Activated naive CD4-positive, alpha-beta T cell (primary cell): ENCODE measurements around the gene FNDC3A.
"Not testable (repeated sequence)": the region's sequence is repeated elsewhere in the genome, so short reads cannot be mapped to it uniquely, and the experiment has no call there.

Source experiments
- DNase-seq, 4 experiments: peaks; one replicate each; lab custom pipeline; 2025; lab: John Stamatoyannopoulos, UW

FNDC3A gene

GRCh38 chr13:49044836-49045235 lies 69.1 kb downstream of the FNDC3A start:
- no peak for DNase-seq

DNA sequence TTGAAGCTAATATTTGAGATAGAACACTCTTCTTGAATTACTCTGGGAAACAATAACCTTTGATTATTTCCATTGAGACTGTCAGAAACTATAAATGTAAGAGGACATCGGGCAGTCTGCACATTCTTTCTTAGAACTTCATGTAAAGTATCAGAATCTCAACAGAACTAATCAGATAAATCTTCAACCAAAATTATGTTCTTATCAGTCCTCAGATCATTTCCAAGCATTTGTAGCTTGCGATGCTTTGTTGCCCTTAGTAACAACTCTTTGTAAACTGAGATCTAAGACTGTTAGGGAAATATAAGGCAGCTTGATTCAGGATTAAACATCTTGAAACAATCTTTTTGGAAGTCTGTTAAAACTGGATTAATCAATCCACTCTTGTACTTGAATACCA lies 70.3 kb downstream of the FNDC3A start:
- no peak for DNase-seq

DNA sequence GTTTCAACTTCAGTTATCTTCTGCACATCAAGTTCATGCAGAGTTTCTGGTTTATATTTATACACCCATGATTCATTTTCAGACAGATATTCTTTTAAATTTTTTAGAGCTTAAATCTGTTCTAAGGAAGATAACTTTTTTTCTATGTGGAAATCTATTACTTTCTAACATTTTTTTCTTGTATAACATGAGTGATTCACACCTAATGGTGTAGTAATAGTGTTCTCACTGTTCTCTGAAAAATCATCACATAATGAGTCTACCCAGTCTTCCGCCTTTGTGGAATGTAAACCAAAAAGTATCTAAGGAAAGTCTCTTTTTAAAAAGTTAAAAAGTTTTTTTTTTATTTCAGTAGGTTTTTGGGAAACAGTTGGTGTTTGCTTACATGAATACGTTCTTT lies 70.8 kb downstream of the FNDC3A start:
- no peak for DNase-seq

- no peak for DNase-seq
These were observed 77.1 kb downstream of the FNDC3A start for GRCh38 chr13:49052813-49053212.

DNA sequence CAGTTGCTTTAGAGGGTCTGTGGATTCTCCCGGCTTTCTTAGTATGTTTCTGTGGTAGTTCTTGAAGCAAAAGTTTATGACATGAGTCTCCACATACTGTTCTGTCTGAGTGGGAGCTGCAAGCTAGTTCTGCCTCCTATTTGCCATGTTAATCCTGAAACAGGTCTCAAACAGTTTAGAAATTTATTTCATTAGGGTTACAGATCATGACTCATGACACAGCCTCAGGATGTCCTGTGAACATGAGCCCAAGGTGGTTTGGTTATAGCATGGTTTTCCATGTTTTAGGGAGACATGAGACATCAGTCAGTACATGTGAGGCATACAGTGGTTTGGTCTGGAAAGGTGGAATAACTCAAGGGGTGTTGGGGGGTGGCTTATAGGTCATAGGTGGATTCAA lies 77.5 kb downstream of the FNDC3A start:
- DNase-seq, result no peak

DNA sequence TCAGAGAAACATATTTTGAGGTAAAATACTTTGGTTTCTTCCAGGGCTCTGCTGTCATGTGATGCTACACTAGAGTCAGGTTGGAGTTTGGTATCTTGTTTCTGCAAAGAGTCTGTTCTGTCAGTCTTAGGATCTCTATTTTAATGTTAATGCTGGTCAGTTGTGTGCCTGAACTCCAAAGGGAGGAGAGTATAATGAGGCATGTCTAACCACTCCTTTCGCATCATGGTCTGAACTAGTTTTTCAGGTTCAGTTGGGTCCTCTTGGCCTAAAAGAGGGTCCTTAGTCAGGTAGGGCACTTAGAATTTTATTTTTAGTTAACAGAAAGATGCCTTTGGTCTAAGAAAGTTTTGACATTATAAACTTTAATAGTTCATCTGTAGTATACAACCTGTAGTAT lies 78.2 kb downstream of the FNDC3A start:
- no peak for DNase-seq

DNA sequence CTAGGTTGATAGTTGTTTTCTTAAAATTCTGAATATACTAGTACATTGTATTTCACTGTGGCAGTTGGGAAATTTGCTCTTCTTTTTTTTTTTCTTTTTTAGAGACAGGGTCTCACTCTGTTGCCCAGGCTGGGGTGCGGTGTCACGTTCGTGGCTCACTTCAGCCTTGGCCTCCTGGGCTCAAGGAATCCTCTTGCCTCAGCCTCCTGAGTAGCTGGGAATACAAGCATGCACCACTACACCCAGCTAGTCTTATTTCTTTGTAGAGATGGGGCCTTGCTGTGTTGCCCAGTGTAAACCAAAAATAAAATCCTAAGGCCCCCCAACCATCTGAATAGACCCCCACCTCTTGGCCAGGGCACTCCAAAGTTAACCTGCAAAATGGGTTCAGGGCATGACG lies 79.3 kb downstream of the FNDC3A start:
- DNase-seq, result no peak

- DNase-seq, result no peak
These were observed 81.5 kb downstream of the FNDC3A start for GRCh38 chr13:49057176-49057575.

DNA sequence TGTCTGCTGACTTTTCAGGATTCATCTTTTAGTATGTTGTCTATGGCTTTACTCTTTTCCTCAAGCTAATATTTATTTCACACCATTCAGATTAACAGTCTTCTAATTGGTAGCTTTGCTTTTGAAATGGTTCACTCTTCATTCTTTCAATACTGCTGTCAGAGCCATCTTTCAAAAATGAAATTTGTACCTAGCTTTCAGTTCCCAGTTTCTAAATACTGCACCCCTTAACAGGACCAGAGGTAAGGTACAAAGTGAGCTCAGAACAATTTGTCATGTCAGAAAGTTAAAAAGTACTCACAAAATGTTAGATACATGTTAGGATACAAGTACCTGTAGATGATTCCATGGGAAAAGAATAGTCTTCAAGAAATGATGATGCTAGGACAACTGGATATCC lies 83.0 kb downstream of the FNDC3A start:
- no peak for DNase-seq

DNA sequence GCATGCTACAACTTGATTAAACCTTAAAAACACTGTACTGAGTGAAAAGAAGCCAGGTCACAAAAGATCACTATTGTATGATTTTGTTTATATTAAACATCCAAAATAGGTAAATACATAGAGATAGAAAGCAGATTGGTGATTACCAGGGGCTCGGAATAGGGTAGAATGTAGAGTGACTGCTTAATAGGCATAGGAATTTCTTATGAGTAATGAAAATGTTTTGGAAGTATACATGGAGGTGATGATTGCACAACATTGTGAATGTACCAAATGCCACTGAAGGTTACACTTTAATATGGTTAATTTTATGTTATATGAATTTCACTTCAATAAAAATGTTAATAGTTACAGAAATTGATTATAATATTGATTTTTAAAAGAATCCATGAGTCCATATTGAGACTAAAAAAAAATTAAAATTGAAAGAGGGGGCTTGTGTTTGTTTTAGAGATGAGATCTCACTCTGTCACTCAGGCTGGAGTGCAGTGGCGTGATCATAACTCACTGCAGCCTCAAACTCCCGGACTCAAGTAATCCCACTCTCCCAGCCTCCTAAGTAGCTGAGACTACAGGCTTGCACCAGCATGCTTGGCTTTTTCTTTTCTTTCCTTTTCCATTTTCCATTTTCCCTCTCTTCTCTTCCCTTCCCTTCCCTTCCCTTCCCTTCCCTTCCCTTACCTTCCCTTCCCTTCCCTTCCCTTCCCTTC lies 85.1 kb downstream of the FNDC3A start:
- no peak for DNase-seq

- DNase-seq, result not testable (repeated sequence)
These were observed 85.7 kb downstream of the FNDC3A start for GRCh38 chr13:49061388-49061752.

DNA sequence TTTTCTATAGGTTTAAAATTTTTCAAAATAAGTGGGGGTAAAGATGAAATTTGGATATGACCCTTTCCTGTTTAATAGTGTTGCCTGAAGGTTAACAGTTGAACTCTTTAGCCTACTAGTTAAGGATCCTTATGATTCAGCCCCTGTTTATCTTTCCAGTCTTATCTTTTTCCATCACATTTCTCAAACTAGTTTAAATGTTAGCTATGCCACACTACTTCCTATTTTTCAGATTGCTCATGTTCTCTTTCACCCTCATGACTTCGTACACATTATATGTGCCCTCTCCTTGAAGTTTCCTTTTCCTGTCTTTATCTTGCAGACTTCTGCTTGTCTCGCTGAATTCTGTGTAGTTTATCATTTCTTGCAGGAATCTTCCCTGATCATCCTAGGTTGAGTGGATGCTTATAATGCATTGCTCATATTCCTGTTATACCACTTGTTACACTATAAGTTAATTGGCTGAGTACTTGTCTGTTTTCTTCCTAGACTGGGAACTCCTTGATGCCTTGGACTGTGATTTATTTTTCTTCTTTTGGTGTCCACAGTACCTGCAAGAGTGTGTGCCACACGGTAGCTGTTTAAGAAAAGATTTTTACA lies 86.7 kb downstream of the FNDC3A start:
- no peak for DNase-seq

DNA sequence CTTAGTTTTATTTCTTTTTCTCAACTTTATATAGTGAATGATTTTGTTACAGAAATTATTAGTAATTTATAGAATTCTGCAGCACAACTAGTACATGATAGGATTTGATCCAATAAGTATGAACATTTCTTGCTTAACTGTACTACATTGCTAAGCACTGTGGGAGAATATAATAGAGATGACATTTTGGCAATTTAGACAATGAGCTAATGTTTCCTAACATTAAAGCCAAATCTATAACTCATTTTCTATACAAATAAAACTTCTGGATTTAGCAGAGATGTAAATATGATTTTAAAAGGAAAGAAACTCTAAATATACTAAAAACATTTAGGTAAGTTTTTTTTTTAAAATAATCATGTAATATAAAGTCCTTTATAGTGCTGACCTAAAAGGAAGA lies 87.3 kb downstream of the FNDC3A start:
- no peak for DNase-seq

DNA sequence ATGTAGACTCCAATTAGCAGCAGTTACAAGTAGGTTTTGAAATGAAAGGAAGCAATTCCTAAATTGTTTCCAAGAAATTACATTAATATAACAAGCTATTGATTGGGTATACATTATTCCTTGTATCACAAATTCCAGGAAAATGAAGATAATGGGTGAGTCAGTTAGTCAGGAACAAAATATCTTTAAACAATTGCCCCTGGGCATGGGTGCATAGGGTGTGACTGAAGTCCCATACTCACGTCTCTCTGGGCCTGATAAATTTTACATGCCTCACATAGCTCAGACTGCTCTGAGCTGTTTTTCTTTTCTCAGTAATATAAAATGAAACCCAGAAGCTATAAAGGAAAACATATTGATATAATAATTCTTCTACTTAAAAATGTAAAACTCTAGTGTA lies 87.8 kb downstream of the FNDC3A start:
- no peak for DNase-seq

DNA sequence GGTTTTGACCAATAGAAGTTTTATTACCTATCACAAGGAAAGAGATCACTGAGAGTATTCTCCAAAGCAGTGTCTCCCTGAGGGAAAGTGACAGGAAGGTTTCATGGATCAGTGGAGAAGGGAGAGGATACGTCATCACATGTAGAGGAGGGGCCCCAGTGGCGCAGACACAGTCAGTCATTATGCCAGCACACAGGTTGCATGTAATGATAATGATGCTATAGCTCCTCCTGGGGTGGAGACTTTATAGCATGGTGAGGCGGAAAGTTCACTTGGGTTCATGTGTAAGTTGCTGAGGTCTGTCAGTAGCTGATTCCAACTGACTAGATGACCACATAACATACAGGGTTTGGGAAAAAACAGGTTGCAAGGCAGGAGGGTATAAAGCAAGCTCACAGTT lies 88.8 kb downstream of the FNDC3A start:
- DNase-seq, result no peak

GRCh38 chr13:49066856-49067255 lies 91.1 kb downstream of the FNDC3A start:
- DNase-seq, result no peak

- not testable (repeated sequence) for DNase-seq
These were observed 92.8 kb downstream of the FNDC3A start for GRCh38 chr13:49068498-49068897.

DNA sequence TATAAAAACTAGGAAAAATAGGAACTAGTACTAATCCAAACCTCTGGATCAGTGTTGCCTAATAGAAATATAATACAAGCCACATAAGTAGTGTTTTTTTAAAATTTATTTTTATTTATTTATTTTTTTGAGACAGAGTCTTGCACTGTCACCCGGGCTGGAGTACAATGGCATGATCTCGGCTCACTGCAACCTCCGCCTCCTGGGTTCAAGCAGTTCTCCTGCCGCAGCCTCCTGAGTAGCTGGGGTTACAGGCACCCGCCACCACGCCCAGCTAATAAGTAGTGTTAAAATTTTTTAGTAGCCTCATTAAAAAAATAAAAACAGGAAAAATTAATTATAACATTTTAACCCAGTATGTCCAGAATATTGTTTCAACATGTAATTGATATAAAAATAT lies 94.3 kb downstream of the FNDC3A start:
- not testable (repeated sequence) for DNase-seq

DNA sequence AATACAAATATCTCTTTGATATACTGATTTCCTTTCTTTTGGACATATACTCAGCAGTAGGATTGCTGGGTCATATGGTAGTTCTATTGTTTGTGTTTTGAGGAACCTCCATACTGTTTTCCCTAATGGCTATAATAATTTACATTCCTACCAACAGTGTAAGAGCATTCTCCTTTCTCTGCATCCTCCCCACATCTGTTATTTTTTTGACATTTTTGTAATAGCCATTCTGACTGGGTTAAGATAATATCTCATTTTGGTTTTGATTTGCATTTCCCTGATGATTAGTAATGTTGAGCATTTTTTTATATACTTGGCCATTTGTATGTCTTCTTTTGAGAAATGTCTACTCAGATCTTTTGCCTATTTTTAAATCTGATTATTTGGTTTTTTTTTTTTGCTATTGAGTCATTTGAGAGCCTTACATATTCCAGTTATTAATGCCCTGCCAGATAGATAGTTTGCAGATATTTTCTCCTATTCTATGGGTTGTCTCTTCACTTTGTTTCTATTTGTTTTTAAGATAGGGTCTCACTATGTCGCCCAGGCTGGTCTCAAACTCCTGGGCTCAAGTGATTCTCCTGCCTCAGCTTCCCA lies 95.7 kb downstream of the FNDC3A start:
- no peak for DNase-seq

- DNase-seq, result no peak
These were observed 107.2 kb downstream of the FNDC3A start for GRCh38 chr13:49082653-49083536.

DNA sequence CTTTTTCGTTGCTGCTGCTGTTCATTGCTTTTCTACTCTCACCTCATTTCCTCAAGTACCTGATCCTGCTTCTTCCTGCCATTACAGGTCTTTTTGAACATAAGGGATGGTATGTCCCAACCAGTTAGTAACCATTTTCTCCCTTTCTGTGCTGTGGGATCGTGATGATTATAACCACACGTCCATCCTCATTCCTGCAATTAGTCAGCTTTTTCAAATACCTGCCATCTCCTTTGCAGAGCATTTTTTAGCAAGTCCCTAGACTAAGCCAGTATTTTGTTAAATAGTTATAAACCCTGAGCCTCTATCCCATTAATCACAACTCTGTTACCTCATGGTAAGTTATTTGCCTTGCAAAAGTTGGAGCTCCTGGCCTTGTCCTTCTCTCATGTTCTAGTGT lies 109.2 kb downstream of the FNDC3A start:
- DNase-seq, result no peak

GRCh38 chr13:49086722-49087121 lies 111.0 kb downstream of the FNDC3A start:
- DNase-seq, result no peak

DNA sequence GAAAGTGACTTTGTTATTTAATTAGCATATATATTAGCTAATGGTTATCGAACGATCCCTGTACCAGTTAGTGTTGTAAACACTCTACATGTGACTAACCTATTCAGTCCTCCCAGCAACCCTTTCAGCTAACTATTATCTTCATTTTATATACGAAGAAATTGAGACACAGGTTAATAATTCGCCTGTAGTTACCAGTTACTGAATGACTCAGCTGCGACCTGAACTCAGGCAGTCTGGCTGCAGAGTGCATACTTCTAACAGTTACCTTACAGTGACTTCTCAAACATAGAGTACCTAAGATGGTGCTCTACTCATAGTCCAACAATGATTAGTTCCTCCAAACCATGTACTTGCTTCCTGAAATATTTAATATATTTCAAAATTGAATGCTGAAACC lies 117.7 kb downstream of the FNDC3A start:
- DNase-seq, result no peak
